ENCODE data around the gene NAA38.
"Not testable (repeated sequence)": the region's sequence is repeated elsewhere in the genome, so short reads cannot be mapped to it uniquely, and the experiment has no call there.

NAA38 gene

GRCh38 chr17:7822126-7822525 is 35.2 kb downstream of the NAA38 start:
- DNase-seq (ENCODE audit: low read depth): no peak

DNA sequence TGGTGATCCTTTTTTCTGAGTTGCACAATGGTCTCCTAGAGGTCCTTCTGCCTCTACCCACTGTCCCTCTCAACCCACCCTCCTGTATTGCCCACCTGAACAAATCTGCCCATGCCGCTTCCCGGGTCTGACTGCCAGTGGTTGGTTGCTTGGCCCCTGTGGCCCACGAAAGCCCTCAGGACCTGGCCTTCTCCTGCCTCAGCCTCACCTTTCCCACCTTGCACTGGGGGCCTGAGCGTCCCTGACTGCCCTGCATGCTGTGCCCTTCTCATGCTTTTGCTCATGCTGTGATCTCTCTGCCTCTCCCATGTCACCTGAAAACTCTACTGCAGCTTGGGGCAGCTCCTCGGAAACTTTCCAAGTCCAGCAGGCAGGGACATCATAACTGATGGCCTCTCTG is 37.1 kb downstream of the NAA38 start:
- no peak for DNase-seq (ENCODE audit: low read depth)

DNA sequence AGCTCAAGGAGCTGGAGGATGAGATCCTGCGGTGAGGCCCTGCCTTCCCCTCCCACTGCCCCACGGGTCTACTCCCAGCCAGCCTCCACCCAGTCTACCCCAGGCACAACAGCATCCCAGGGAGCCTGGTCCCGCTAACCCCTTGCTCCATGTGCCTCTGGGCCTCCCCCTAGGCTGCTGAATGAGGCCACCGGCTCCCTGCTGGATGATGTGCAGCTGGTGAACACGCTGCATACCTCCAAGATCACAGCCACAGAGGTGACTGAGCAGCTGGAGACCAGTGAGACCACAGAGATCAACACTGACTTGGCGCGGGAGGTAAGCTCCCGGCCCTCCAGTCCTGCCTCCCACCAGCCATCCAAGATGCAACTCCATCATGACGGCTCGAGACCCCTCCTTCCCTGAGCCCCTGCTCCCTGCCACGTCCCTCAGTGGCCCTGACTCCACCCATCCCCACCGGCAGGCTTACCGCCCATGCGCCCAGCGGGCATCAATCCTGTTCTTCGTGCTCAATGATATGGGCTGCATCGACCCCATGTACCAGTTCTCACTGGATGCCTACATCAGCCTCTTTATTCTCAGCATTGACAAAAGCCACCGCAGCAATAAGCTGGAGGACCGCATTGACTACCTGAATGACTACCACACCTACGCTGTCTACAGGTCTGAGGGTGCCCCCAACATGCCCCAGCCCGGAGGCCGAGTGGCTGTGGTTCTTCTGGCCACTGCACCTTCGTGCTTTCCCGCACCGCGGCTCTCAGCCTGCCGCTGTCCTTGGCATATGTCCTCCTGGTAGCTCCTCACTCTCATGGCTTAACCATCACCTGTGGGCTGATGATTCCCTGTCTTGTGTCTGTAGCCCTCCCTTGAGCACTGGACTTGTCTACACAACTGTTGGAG is 38.4 kb downstream of the NAA38 start:
- DNase-seq (ENCODE audit: low read depth): no peak

- DNase-seq (ENCODE audit: low read depth): no peak
These were observed 39.3 kb downstream of the NAA38 start for GRCh38 chr17:7818026-7818425.

DNA sequence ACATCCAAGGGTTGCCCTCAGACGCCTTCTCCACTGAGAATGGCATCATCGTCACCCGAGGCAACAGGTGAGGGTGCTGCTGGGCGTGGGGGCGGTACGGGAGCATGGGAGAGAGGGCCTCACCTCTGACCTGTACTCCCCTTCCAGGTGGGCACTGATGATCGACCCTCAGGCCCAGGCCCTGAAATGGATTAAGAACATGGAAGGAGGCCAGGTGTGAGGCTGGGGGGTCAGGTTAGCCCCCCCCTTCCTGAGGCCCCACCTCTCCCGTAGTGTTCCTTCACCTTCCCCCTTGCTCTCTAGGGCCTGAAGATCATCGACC is 39.8 kb downstream of the NAA38 start:
- no peak for DNase-seq (ENCODE audit: low read depth)

- DNase-seq (ENCODE audit: low read depth): no peak
These were observed 40.3 kb downstream of the NAA38 start for GRCh38 chr17:7816926-7817642.

- DNase-seq (ENCODE audit: low read depth): no peak
These were observed 42.4 kb downstream of the NAA38 start for GRCh38 chr17:7814969-7815368.

GRCh38 chr17:7811251-7811650 is 46.1 kb downstream of the NAA38 start:
- no peak for DNase-seq (ENCODE audit: low read depth)

DNA sequence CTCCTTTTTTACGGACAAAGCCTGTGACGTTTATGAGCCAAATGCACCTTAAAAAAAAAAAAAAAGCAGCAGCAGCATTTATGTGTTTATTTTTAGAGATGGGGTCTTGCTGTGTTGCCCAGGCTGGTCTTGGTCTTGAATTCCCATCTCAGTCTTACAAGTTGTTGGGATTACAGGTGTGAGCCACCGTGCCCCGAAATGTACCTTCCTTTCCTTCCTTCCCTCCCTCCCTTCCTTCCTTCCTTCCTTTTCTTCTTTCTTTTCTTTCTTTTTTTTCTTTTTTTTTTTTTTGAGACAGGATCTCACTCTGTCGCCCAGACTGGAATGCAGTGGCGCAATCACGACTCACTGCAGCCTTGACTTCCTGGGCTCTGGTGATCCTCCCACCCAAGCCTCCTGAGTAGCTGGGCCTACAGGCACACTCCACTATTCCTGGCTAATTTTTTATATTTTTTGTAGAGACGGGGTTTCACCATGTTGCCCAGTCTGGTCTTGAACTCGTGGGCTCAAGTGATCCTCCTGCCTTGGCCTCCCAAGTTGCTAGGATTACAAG is 47.5 kb downstream of the NAA38 start:
- DNase-seq (ENCODE audit: low read depth): not testable (repeated sequence)

- no peak for DNase-seq (ENCODE audit: low read depth)
These were observed 48.1 kb downstream of the NAA38 start for GRCh38 chr17:7809086-7809790.

GRCh38 chr17:7807206-7807605 is 50.2 kb downstream of the NAA38 start:
- no peak for DNase-seq (ENCODE audit: low read depth)
